GM21390 (cell line): ENCODE measurements around the gene PDZD4.

Source experiments
- ATAC-seq: cut with Tn5 transposase; IDR thresholded peaks from one replicate; pipeline ENCODE4 v1.9.1; 2021; ENCODE audit not compliant: unreplicated experiment

Gene PDZD4

DNA sequence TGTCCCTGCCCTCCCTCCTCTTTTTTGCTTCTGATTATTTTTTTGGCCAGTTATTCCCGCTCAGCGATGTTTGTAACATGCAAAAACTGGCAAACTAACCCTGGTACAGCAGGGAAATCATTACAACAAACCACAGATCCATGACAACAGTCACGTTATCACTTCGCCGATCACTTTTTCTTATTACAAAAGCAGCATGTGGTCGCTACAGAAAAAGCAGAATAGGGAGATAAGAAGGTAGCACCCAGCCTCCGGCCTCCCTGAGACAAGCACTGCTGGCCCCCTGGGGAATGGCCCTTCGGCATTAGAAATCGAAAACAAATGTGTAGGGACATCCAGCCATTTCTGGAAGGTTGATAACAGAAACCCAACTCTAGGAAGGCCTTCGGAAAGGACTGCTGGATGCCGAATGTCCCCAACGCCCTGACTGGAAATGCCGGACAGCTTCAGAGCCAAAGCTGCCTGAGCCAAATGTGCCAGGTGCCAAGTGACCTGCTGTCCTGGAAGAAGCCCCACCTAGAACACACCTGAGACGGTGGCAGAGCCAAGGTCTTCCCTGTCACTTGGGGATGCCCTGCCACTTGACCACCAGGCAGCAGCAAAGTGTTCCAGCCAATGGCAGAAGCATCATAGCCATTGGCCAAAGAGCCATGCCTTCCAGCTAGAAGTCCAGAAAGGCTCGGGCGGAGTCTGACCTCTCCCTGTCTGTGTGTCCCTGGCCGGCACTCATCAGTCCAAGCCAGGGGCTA is 39.1 kb downstream of the PDZD4 start:
- ATAC-seq = no peak

DNA sequence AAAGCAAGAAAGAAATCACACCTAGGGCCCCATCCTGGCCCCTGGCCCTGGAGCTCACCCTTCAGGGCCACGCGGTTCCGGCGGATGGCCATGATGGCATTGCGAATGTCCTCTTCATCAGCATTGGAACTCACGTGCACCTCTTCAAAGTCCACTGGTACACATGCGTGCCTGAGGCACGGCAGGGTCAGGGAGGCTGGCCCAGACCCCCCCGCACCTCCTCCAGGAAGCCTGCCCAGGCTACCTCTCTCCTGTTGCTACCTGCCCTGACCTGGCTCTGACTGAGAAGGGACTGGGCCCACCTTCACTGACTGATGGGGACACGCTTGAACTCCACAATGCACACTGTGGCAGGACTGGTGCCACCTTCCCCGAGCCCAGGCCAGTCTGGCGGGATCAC is 40.7 kb downstream of the PDZD4 start:
- no peak for ATAC-seq

DNA sequence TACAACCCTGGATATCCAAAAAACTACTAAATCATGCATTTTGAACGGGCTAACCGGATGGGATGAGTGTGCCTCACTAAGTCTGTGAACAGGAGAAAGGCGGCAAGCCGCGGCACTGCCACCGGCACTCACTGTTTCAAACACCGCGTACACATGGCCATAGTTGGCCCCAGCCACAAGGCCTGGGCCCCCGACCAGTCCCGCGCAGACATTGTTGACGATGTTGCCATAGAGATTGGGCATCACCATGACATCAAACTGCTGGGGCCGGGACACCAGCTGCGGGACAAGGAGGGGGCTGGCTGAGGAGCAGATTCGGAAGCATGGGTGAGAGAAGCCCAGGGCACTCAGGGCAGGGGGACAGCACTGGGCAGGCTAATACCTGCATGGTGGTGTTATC is 43.7 kb downstream of the PDZD4 start:
- no peak for ATAC-seq

GRCh38 chrX:153784325-153784967 is 45.9 kb downstream of the PDZD4 start:
- no peak for ATAC-seq

- no peak for ATAC-seq
These were observed 46.8 kb downstream of the PDZD4 start for GRCh38 chrX:153783378-153784013.

DNA sequence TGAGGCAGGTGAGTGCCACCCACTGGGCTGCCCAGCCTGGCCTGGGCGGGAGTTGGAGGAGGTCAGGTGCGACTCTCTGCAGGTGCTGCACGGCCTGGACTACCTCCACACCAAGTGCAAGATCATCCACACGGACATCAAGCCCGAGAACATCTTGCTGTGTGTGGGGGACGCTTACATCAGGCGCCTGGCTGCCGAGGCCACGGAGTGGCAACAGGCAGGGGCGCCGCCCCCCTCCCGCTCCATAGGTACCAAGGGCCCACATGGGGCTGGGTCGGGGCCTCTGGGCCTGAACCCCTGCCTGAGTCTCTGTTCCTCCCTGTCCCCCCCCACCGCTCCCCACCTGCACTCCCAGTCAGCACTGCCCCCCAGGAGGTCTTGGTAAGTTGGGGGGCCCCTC is 47.5 kb downstream of the PDZD4 start:
- no peak for ATAC-seq

- ATAC-seq = no peak
These were observed 48.0 kb downstream of the PDZD4 start for GRCh38 chrX:153782313-153782712.

DNA sequence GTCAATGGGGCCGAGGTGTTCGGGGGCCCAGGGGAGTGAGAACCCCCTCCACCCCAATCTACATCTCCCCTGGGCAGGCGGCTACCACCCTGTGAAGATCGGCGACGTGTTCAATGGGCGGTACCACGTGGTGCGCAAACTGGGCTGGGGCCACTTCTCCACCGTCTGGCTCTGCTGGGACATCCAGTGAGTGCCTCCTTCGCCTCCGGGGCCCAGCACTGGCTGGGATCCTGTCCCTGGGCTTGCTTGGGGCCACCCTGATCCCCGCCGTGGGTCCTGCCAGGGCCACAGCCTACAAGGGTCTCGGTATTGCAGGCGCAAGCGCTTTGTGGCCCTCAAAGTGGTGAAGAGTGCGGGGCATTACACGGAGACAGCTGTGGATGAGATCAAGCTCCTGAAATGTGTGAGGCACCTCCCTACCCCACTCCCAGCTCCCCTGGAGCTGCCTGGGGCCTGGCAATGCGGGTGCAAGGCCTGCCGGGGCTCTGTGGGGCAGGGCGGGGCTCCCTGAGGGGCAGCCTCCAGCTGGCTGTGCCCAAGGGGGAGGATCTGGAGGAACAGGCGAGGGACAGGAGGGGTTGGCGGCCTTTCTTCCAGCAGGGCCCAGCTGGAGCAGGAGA is 48.8 kb downstream of the PDZD4 start:
- ATAC-seq = no peak

GRCh38 chrX:153780678-153781427 is 49.5 kb downstream of the PDZD4 start, which contains the start of gene SRPK3:
SRPK3 (plus strand) TSS chrX:153781041; CDS start chrX:153781087, 46 bp downstream.
- ATAC-seq = no peak

DNA sequence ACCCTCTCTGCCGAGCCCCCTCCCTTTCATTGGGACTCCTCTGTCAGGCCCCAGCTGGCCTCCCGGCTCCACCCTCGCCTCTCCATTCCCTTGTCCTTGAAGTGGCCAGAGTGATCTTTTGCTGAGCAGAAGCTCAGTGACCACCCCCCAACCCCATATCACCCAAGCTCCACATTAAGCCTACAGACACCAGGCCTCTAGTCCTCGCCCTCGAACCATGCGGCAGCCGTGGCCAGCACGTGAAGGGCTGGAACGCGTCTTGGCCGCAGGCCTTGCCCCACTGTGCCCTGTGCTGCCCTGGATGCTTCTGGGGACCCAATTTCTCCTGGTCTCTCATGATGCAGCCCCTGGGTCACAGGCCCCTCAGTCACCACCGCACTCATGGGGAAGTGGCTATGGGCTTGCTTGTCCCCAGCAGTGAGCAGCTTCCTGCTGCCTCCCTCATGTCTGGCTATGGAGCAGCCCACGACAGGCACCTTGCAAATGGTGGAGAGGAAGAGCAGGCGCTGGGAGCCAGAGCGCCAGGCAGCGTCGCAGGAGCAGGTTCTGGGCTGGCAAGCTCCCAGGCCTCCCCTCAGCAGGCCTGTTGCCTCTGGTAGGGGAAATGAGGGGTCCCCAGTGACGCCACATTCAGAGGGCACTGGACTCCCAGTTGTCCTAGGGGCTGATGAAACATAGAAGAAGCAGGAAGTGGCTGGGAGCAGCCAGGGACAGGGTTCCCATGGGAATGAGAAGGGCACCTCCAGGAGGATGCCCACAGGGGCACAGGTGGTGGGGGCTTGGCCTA is 50.3 kb downstream of the PDZD4 start:
- no peak for ATAC-seq

GRCh38 chrX:153778684-153779101 is 51.7 kb downstream of the PDZD4 start:
- no peak for ATAC-seq

GRCh38 chrX:153778181-153778580 is 52.2 kb downstream of the PDZD4 start:
- ATAC-seq = no peak

DNA sequence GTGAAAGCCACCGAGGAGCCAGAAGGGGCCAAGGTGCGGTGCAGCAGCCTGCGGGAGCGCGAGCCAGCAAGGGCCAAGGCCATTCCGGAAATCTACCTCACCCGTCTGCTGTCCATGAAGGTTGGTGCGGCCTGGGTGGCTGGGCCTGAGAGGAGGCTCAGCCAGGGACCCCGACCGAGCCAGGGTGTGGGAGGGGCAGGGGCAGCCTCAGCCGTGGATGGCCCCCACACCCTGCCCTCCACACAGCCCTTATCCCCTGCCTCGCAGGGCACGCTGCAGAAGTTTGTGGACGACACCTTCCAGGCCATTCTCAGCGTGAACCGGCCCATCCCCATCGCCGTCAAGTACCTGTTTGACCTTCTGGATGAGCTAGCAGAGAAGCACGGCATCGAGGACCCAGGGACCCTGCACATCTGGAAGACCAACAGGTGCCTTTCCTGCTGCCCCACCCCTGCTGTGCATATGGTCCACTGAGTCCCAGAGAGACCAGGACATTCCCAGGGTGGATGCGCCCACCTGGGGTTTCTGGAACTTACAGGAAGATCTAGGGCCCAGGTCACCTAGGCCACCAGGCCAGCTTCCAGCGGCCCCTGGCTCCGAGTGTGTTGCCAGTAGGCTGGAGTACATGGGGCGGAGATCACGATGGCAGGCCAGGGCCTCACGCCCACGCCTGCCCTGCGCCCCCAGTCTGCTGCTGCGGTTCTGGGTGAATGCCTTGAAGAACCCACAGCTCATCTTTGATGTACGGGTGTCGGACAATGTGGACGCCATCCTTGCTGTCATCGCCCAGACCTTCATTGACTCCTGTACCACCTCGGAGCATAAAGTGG is 52.9 kb downstream of the PDZD4 start:
- ATAC-seq = no peak

DNA sequence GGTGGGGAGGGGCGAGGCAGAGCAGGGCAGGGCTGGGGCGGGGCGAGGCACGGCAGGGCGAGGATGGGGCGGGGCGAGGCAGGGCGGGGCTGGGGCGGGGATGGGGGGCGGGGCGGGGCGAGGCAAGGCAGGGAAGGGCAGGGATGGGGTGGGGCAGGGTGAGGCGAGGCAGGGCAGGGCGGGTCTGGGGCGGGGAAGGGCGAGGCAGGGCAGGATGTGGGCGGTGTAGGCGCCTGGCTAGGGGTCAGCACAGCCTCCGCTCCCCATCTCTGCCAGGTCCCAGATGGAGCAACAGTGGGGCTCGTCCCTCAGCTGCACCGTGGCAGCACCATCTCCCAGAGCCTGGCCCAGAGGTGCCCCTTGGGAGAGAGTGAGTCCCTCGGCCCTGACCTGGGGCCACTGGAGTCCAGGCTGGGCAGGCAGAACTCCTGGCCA is 53.7 kb downstream of the PDZD4 start:
- no peak for ATAC-seq

- no peak for ATAC-seq
These were observed 54.2 kb downstream of the PDZD4 start for GRCh38 chrX:153776120-153776599.

- ATAC-seq = no peak
These were observed 54.8 kb downstream of the PDZD4 start for GRCh38 chrX:153775293-153776119.

DNA sequence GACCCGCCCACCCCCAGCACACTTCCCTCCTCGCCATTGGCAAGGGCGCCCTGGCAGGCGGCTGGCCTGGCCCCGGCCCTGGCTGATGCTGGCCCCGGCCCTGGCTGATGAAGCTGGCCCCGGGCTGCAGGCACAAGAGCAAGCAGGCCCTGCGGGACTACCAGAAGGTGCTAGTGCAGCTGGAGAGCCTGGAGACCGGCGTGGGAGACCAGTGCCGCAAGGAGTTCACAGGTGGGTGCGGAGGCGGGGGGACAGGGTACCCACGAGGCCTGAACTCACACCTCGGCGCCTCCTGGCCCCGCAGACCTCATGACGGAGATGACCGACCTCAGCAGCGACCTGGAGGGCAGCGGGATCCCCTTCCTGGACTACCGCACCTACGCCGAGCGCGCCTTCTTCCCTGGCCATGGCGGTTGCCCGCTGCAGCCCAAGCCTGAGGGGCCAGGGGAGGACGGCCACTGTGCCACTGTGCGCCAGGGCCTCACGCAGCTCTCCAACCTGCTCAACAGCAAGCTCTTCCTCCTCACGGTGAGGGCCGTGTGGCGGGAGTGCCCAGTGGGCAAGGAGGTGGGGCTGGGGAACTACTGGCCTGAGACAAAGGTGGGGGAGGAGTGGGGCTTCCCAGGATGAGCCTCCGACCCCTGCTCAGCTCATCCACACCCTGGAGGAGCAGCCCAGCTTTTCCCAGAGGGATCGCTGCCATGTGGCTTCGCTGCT is 55.6 kb downstream of the PDZD4 start:
- no peak for ATAC-seq
